GM12892 (cell line): ENCODE results near the gene TIMP3.
A peak's percentile ranks its signal among the peaks of the same experiment; 100 is the strongest.

Source experiments
- DNase-seq: peaks from one replicate; pipeline ENCODE4 v3.0.0; 2011; ENCODE audit not compliant: insufficient read length
- FAIRE-seq: peaks from 2 replicates; lab custom pipeline; 2011; peaks lifted over from hg19 to GRCh38; lab: Jason Lieb, UNC
- POLR2A ChIP-seq: IDR thresholded peaks from 2 replicates; pipeline ENCODE4 v1.6.1; 2011; ENCODE audit warnings: low read depth, low read length, control low read depth
- POLR2AphosphoS5 ChIP-seq: IDR thresholded peaks from 2 replicates; pipeline ENCODE4 v1.6.1; 2011; ENCODE audit warnings: low read depth, low read length, control low read depth
- TAF1 ChIP-seq: IDR thresholded peaks from 2 replicates; pipeline ENCODE4 v1.6.1; 2011; ENCODE audit warnings: low read depth, mild to moderate bottlenecking, control low read depth, low read length, borderline replicate concordance

Gene TIMP3

GRCh38 chr22:32789797-32790620 lies 11.5 kb upstream of the TIMP3 start:
- no peak for DNase-seq
- no peak for FAIRE-seq
- no peak for TF ChIP-seq POLR2A

DNA sequence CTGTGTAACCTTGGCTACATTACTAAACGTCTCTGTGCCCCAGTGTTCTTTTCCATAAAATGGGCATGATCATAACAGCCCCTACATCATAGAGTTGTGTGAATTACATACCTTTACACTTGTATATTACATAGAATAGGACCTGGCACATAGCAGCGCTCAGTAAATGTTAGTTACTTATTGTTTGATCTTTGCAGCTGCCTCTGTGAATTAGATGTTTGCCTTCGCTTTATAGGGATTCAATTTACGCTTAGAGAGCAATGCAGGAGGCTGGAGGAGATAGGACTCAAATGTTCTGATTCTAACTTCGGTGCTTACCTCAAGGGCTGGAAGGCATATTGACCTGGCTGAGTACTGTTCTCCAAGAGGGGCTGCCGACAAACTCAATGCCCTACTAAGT lies 10.4 kb upstream of the TIMP3 start:
- no peak for DNase-seq
- no peak for FAIRE-seq
- TF ChIP-seq POLR2AphosphoS5 = no peak
- no peak for TF ChIP-seq POLR2A
- no peak for TF ChIP-seq TAF1

GRCh38 chr22:32791485-32791884 lies 10.0 kb upstream of the TIMP3 start:
- FAIRE-seq (no peak), DNase-seq (no peak)
- no peak for TF ChIP-seq POLR2A
- TF ChIP-seq POLR2AphosphoS5 = no peak
- TF ChIP-seq TAF1 = no peak

DNA sequence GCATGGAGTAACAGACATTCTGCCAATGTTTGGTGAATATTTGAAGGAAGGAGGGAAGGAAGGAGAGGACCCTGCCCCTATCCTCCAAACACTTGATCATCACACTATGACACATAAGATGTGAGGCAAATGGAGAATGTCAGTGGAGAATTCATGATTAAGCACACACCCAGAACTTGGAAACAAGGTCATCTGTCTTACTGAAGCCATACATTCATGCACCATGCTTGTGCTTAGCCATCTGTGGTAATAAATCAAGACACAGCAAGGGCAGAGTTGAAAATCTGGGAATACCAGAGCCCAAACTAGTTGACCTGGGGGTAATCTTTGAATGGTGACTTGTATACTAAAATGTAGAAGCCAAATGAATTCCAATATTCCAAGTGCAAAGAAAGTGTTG lies 7.9 kb upstream of the TIMP3 start:
- FAIRE-seq = no peak
- TF ChIP-seq POLR2AphosphoS5 (no peak), TAF1 (no peak), POLR2A (no peak)
- no peak for DNase-seq

DNA sequence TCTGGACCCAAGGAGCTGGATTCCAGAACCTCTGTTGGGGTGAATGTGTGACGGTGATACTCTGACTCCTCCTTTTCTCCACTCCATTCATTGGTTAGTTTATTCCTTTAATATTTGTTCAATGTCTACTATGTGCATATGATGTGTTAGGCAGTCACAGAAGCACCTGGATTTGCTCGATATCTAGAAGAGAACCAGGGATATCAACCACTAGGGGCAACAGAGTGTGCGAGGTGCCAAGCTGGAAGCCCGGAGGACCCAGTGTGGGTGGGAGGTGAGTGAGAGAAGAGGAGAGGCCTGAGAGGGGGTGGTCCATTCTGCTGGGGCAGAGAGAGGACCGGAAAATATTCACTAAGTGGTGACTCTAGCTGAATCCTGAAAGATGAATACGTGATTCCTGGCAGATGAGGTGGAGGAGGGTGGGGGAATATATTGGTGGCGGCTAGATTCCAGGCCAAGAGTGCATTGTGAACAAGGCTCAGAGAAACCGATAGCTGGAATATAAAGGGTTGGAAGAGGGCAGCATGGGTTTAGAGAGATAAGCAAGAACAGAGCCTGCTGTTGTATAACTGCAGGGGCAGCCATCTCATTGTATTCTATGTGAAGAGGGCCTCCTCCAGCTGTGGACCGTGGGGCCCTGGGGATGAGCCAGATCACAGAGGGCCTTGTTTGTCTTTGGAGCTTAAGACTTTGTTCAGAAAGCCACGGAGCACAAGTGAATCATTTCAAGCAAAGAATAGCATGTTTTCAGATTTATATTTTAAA lies 6.9 kb upstream of the TIMP3 start:
- TF ChIP-seq POLR2A (no peak), POLR2AphosphoS5 (no peak), TAF1 (no peak)
- no peak for DNase-seq
- no peak for FAIRE-seq

DNA sequence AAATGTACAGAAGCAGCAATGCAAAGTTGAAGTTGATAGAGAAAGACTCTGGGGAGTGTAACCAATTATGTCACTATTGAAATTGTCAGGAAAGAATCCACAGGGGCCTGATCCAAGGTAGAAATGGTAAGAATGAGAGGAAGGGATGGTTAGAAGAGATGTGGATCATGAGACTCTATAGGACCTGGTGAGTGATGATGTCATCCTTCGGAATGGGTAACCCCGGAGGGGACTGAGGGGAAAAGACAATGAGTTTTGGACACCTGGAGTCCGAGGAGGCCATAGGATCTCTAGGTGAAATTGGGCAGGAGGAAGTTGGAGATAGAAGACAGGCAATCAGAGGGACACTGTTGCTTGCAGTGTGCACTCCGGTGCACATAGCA lies 6.3 kb upstream of the TIMP3 start:
- no peak for FAIRE-seq
- no peak for DNase-seq
- TF ChIP-seq POLR2A (no peak), TAF1 (no peak), POLR2AphosphoS5 (no peak)

DNA sequence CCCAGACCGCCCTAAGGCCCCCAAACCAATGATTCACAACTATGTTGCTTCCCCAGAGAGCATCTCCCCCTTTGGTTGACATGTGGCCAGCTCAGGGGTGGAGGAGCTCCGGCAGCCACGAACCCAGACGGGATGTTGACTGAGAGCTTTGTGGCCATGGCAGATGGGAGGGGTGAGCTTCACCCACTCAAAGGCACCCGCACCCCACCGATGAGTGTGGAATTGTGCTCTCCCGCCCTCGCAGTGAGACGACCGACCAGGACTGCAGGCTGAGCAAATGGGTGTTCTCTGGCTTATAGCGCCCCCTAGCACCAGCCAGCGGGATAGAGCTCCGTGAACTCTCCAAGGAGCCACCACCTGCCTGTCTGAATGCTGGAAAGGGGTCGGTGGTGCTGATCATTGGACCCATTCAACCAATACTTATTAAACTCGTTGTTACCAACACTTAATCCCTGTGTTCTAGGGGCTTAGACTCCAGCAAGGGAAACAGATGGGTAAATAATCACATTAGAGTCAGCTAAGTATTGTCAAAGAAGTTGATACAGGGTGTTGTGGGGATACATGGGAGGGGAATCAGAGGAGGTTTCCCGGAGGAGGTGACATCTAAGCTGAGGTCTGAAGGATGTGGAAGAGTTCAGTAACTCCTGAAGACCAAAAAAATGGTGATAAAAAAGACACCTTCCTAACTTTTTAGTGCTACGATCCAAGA lies 4.5 kb upstream of the TIMP3 start:
- peak; percentile 43 for DNase-seq
- no peak for FAIRE-seq
- TF ChIP-seq POLR2A (no peak), TAF1 (no peak), POLR2AphosphoS5 (no peak)

- DNase-seq (no peak), FAIRE-seq (no peak)
- TF ChIP-seq POLR2AphosphoS5 = no peak
- no peak for TF ChIP-seq POLR2A
- TF ChIP-seq TAF1 = no peak
Measured at GRCh38 chr22:32799496-32799895, 2.0 kb upstream of the TIMP3 start.

DNA sequence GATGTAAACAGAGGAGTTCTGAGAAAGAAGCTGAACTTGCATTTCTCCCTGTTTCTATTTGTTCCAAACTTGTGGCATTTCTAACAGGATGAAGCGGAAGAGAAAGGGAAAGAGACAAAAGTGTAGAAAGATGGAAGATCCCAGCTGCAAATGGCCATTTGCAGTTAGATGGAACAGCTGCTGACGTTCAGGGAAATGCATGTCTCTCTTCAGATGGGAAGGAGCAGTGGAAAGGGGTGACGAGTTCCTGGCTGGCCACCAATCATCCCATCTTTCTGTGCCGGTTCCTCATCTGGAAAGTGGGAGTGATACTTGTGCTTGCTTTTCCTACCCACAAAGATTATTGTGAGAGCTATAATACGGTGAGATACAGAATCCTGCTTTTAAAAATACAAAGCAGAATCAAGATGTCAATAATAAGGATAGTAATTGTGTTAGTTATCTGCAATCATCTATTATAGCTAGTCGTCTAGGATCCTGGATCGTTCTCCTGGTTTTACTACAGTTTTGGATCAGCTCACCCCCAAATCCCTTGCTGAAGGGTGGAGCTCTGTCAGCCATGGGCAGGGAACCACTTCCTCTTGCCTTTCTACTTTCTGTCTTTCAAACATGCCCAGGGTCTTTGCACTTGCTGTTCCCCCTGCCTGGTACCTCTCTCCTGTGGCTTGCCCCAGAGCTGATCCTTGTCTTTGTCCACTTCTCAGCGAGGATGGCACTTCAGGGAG lies 1.2 kb upstream of the TIMP3 start:
- TF ChIP-seq TAF1 (no peak), POLR2A (no peak), POLR2AphosphoS5 (no peak)
- DNase-seq = no peak
- FAIRE-seq = no peak

- DNase-seq = no peak
- no peak for FAIRE-seq
- TF ChIP-seq POLR2A (no peak), POLR2AphosphoS5 (no peak), TAF1 (no peak)
Measured at GRCh38 chr22:32800994-32801536, 440 bp upstream of the TIMP3 start.

GRCh38 chr22:32802237-32802765 lies 796 bp downstream of the TIMP3 start:
- TF ChIP-seq POLR2A (no peak), POLR2AphosphoS5 (no peak), TAF1 (no peak)
- no peak for FAIRE-seq
- DNase-seq = no peak
